Pancreas (tissue), 10 donors: ENCODE data around the gene OTOG. TPM values are rescaled to one million over a fixed set of nuclear protein-coding genes. Genes with fewer than 3 reads are reported as not detected.

Source experiments
- ATAC-seq, 4 donors: fragments of 200-7000 bp; cut with Tn5 transposase; one replicate each; pipeline versions ENCODE4 v1.8.0 to v1.9.1; 2020; ENCODE audit warnings: mild to moderate bottlenecking in 4 of 4, moderate library complexity in 4 of 4
- DNase-seq, 6 donors: peaks; one replicate each; pipeline ENCODE4 v3.0.0-alpha.2; 2020
- FAIRE-seq: peaks from 2 replicates; lab custom pipeline; 2012; peaks lifted over from hg19 to GRCh38; lab: Jason Lieb, UNC
- H3K27ac ChIP-seq, 4 donors: fragments of 200-600 bp; sonication (generic); 1 replicate in 3 of 4; 2 replicates in 1 of 4; pipeline versions ENCODE4 v1.5.0 to v1.8.0; 2020
- H3K27me3 ChIP-seq, 4 donors: fragments of 200-600 bp; one replicate each; pipeline ENCODE4 v1.8.0; 2021
- H3K36me3 ChIP-seq, 3 donors: fragments of 200-600 bp; sonication (generic) in 1 of 3; one replicate each; pipeline versions ENCODE4 v1.5.0 to v1.8.0; 2020 to 2021
- H3K4me1 ChIP-seq, 3 donors: fragments of 200-600 bp; one replicate each; pipeline ENCODE4 v1.8.0; 2021
- H3K4me3 ChIP-seq, 4 donors: fragments of 200-600 bp; sonication (generic) in 2 of 4; one replicate each; pipeline versions ENCODE4 v1.5.0 to v1.8.0; 2020 to 2021
- H3K9me3 ChIP-seq, 4 donors: fragments of 200-600 bp; one replicate each; pipeline ENCODE4 v1.8.0; 2021
- CTCF ChIP-seq, 4 donors: fragments of 200-600 bp; sonication (generic) in 3 of 4; IDR thresholded peaks; one replicate each; pipeline versions ENCODE4 v1.5.0 to v1.8.0; 2021; ENCODE audit warnings: antibody characterized with exemption in 4 of 4
- WGBS, 2 donors: extraction: QIAGEN DNeasy Blood & Tissue Kit; methylation state at CpG; one replicate each; pipeline ENCODE4 v1.1.7; 2013; 5-methylcytosine and 5-hydroxymethylcytosine counted together
- intact Hi-C, 3 donors: fragments of 100-400 bp; cut with DNase I; formaldehyde crosslinking; loops; one replicate each; pipeline versions ENCODE4 v1.11.1 to v1.14.2; 2022
- polyA plus RNA-seq, 2 donors: library from polyadenylated mRNA; stranded (reverse); fragments of 200-250 nt; gene quantifications; one replicate each; pipeline ENCODE4 v1.2.3, GENCODE V29; 2013
- total RNA-seq, 6 donors: library from RNA; stranded (reverse); fragmentation: NEBNext Ultra II Directional in 4 of 6; extraction: Animal tissue kit (Norgen Biotek cat#: 25700) in 4 of 6; gene quantifications; one replicate each; pipeline versions ENCODE4 v1.2.1 to v1.2.4, GENCODE V29; 2021 to 2023
- donor health status: healthy with polysubstance abuse.
- donor health status: DM: no; HTN: no; CAD: no; lungs with moderate emphysema.
- donor health status: DM: no; HTN: no; CAD: no.
- donor health status: control.
- donor health status: control.
- donor health status: Bipolar disorder and iron deficiency.
- donor health status: DM: yes; HTN: yes; CAD: no.
- donor health status: DM: no; HTN: no; CAD: no.
- donor health status: DM: no; HTN: no; CAD: no.
- donor health status: DM: yes; HTN: yes; CAD: no.

Gene OTOG
- total and polyA plus RNA-seq, 8 donors, result not detected

GRCh38 chr11:17640493-17641164 lies 93.6 kb downstream of the OTOG start:
- H3K4me3 ChIP-seq, result no peak overlapping the region
- WGBS, 2 donors, result 55 to 67% methylated on average over 19 of the region's 19 CpGs
- no peak for DNase-seq
- ATAC-seq, result no peak
- no peak overlapping the region for H3K27ac ChIP-seq
- no peak for TF ChIP-seq CTCF (IDR thresholded peaks at IDR 0.05)
- H3K9me3 ChIP-seq, result no peaks in the 10 kb centered on the region
- no peak for FAIRE-seq
- intact Hi-C loops, result no loop called here
- H3K27me3 ChIP-seq, result no peaks in the 10 kb centered on the region
- no peaks in the 10 kb centered on the region for H3K36me3 ChIP-seq
- H3K4me1 ChIP-seq, result no peaks in the 10 kb centered on the region

- no peaks in the 10 kb centered on the region for H3K9me3 ChIP-seq
- no peaks in the 10 kb centered on the region for H3K4me1 ChIP-seq
- WGBS, 2 donors, result 79 to 82% methylated on average over 17 of the region's 17 CpGs
- no peaks in the 10 kb centered on the region for H3K27me3 ChIP-seq
- DNase-seq (peak in 1 of 6 donors; percentile 47), FAIRE-seq (no peak), ATAC-seq (no peak)
- intact Hi-C loops, result no loop called here
- no peak for TF ChIP-seq CTCF (IDR thresholded peaks at IDR 0.05)
- H3K4me3 ChIP-seq, result no peak overlapping the region
- H3K27ac ChIP-seq, result no peak overlapping the region
- H3K36me3 ChIP-seq, result no peaks in the 10 kb centered on the region
Measured at GRCh38 chr11:17641792-17642350, 94.8 kb downstream of the OTOG start.

- Histone ChIP-seq H3K9me3 (no peaks in the 10 kb centered on the region), H3K36me3 (no peaks in the 10 kb centered on the region), H3K27me3 (no peaks in the 10 kb centered on the region), H3K4me3 (no peak overlapping the region), H3K4me1 (no peaks in the 10 kb centered on the region), H3K27ac (no peak overlapping the region)
- TF ChIP-seq CTCF (IDR thresholded peaks at IDR 0.05), result no peak
- no peak for ATAC-seq
- 73 to 77% methylated on average over 4 of the region's 4 CpGs for WGBS, 2 donors
- no peak for DNase-seq
- FAIRE-seq, result no peak
- intact Hi-C loops, result no loop called here
Measured at GRCh38 chr11:17642370-17642769, 95.3 kb downstream of the OTOG start.

GRCh38 chr11:17642980-17643379 lies 95.9 kb downstream of the OTOG start:
- no peaks in the 10 kb centered on the region for H3K27me3 ChIP-seq
- no peak overlapping the region for H3K4me3 ChIP-seq
- WGBS, 2 donors, result 73 to 77% methylated on average over 6 of the region's 6 CpGs
- no peaks in the 10 kb centered on the region for H3K4me1 ChIP-seq
- intact Hi-C loops, result no loop called here
- no peak for ATAC-seq
- H3K9me3 ChIP-seq, result no peaks in the 10 kb centered on the region
- no peak for DNase-seq
- no peak overlapping the region for H3K27ac ChIP-seq
- H3K36me3 ChIP-seq, result no peaks in the 10 kb centered on the region
- no peak for FAIRE-seq
- no peak for TF ChIP-seq CTCF (IDR thresholded peaks at IDR 0.05)
